ENCODE results near the gene B3GALT5.

GRCh38 chr21:39567180-39567972 is 45.4 kb upstream of the B3GALT5 start:
- TF ChIP-seq CTCF (IDR thresholded peaks at IDR 0.05) = no peak
- no peak for TF ChIP-seq POLR2A (IDR thresholded peaks at IDR 0.05)

Data from adrenal gland (tissue), 5 donors.